Neuron (in vitro differentiated cells): ENCODE results near the gene SLC22A5.

Experiments
- H2AFZ ChIP-seq: one replicate; pipeline ENCODE4 v1.6.1; 2013; ENCODE audit warnings: low read depth, mild to moderate bottlenecking, inconsistent platforms, low read length, moderate library complexity
- H3K27me3 ChIP-seq: one replicate; pipeline ENCODE4 v1.6.1; 2013; ENCODE audit warnings: low read length; ENCODE audit not compliant: insufficient read depth
- H3K36me3 ChIP-seq: one replicate; pipeline ENCODE4 v1.6.1; 2013; ENCODE audit warnings: low read length; ENCODE audit not compliant: insufficient read depth
- H3K4me1 ChIP-seq: one replicate; pipeline ENCODE4 v1.6.1; 2013; ENCODE audit warnings: low read length; ENCODE audit not compliant: insufficient read depth
- H3K4me3 ChIP-seq: 2 replicates; pipeline ENCODE4 v1.5.1; 2013; ENCODE audit warnings: mild to moderate bottlenecking, low read length, moderate library complexity
- H3K9me3 ChIP-seq: one replicate; pipeline ENCODE4 v1.6.1; 2013; ENCODE audit warnings: low read length

SLC22A5 gene

DNA sequence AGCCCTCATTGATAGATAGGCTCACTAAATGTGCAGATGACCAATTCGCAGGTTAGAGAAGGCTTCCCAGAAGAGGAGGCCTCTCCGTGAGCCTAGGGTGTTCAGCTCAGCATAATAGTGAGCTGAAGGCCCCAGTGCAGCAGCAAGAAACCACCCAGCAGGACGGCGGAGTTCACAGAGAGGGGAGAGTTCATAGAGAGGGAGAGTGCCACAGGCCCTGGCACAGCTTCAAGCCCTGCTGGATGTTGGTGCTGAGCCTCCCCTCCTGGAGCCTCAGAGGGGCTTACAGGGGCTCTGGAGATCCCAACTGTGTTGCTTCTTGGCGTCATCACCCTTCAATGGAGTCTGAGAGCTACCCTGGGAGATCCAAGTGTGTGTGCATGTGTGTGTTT lies 2.1 kb downstream of the SLC22A5 start:
- Histone ChIP-seq H3K9me3 (no peaks in the 10 kb centered on the region), H3K4me1 (no peaks in the 10 kb centered on the region), H3K36me3 (no peaks in the 10 kb centered on the region), H3K27me3 (peaks cover 9% of the 10 kb centered on the region), H3K4me3 (no peak overlapping the region), H2AFZ (no peak overlapping the region)

DNA sequence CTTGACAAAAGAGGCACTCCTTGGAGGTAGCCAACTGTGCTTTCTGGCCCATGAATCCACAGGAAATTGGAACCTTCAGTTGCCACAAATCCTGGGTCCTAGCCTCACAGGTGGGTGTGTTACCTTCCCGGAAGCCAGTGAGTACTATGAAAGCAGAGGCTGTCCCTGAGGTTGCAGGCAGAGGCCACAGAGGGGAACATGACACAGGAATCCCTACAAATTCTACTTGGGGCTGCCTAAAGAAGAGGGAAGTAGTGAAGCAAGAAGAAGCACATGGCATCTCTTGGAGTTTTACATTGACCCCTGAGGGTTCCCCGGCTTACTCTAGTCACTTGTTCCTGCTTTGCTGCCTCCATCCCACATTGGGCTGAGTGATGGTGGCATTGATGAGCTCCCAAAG lies 2.6 kb downstream of the SLC22A5 start:
- H3K4me1 ChIP-seq: no peaks in the 10 kb centered on the region
- no peak overlapping the region for H2AFZ ChIP-seq
- peaks cover 9% of the 10 kb centered on the region for H3K27me3 ChIP-seq
- H3K9me3 ChIP-seq: no peaks in the 10 kb centered on the region
- H3K36me3 ChIP-seq: no peaks in the 10 kb centered on the region
- H3K4me3 ChIP-seq: no peak overlapping the region

DNA sequence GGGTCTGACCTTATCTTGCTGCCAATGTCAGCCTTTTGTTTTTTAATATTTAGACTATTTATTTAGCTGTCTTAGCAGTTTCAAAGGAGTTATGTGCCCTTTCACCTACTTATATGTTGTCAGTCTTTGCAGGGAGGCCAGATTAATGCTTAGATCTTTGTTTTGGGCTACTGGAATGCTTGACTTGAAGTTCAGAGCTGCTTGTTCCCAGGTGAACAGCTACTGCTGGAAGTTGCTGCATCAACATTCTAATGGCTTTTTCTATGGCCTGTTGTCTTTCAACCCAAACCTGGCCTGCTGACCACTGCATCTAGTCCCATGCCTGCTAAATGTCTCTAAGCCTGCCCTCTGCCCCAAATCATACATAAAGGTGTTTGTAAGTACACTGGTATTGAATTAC lies 3.0 kb downstream of the SLC22A5 start:
- Histone ChIP-seq H2AFZ (no peak overlapping the region), H3K9me3 (no peaks in the 10 kb centered on the region), H3K36me3 (no peaks in the 10 kb centered on the region), H3K4me1 (no peaks in the 10 kb centered on the region), H3K27me3 (peaks cover 9% of the 10 kb centered on the region), H3K4me3 (no peak overlapping the region)

DNA sequence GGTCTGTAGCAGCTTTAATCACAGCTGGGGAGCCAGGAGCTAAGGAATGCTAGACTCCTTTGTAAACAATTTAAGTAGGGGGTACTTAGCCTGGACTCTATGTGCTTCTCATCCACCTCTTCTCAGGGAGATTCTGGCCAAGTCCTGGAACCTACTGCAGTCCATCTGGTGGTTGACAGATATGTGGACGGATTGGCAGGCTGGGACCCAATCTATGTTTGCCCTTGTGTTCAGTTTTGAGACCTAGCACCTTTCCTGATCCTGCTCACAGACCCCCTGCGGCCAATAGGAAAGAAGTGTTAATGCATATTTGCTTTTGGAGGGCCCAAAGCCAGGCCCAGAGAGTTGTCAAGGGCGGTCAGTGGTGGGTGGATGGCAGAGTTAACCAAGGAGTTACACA lies 6.4 kb downstream of the SLC22A5 start:
- no peaks in the 10 kb centered on the region for H3K36me3 ChIP-seq
- H3K9me3 ChIP-seq: no peaks in the 10 kb centered on the region
- no peak overlapping the region for H3K4me3 ChIP-seq
- H3K4me1 ChIP-seq: no peaks in the 10 kb centered on the region
- peaks cover 10% of the 10 kb centered on the region for H3K27me3 ChIP-seq
- no peak overlapping the region for H2AFZ ChIP-seq

DNA sequence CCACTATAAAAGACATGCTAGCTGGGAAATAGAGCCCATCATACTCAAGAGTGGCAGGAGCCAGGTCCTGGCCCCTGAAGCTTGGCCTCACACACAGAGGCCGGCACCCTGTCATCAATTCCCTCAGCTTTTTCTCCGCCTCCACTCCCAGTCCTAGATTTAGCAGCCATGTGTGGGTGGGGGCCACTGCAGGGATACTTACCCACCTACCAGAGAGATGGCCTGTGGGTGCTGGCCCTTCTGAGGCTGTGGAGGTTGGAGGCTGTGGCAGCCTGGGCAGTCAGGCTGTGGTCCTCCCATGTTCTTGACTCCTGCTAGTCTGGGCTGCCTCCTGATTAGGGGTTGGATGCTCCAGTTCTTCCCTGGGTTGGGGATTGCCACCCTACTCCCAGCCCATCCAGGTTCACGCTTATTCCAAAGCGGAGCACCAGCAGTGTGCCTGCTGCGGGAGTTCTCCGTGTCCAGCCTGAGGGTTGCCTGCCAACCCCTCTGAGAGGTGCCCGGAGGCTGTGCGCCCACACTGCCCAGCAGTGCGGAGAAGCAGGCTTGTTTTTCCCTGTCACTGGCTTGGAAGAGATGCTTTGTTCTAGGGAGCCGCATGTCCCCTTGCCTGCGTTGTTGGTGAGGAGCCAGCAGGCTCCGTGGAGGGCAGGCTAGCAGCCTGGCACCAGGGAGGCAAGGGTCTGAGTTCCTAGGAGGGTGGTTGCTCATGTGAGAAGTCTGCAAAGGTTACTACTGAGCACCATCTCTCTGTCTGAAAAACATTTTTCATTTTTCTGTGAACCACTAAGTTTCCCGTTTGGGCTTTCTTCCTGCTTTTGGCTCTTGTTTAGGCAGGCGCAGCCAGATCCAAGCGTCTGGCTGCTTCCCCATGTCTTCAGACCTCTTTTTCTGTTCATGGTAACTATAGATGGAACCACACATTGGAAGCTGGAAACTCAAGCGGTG lies 7.5 kb downstream of the SLC22A5 start:
- no peaks in the 10 kb centered on the region for H3K36me3 ChIP-seq
- H2AFZ ChIP-seq: no peak overlapping the region
- H3K4me3 ChIP-seq: no peak overlapping the region
- no peaks in the 10 kb centered on the region for H3K9me3 ChIP-seq
- peaks cover 8% of the 10 kb centered on the region for H3K27me3 ChIP-seq
- H3K4me1 ChIP-seq: no peaks in the 10 kb centered on the region

DNA sequence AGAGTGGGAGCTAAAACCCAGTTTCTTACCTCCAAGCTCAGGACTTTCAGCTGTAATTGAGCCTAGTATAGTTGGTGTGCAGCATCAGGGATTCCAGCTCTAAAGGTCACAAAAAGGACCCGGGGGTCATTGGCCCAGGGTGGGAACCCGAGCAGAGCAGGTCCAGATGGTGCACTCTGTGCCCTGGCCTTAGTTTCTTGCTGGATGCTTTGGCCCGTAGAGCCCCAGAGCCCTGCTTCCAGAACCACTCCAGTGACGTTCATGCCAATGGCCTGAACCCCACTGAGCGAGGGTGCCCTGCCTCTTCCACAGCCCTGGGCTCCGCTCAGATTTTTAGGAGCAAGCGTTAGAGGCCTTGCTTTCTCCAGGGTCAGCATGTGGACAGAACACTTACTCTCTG lies 8.2 kb downstream of the SLC22A5 start:
- Histone ChIP-seq H3K4me3 (no peak overlapping the region), H3K27me3 (peaks cover 6% of the 10 kb centered on the region), H3K9me3 (no peaks in the 10 kb centered on the region), H3K36me3 (no peaks in the 10 kb centered on the region), H2AFZ (no peak overlapping the region), H3K4me1 (no peaks in the 10 kb centered on the region)

DNA sequence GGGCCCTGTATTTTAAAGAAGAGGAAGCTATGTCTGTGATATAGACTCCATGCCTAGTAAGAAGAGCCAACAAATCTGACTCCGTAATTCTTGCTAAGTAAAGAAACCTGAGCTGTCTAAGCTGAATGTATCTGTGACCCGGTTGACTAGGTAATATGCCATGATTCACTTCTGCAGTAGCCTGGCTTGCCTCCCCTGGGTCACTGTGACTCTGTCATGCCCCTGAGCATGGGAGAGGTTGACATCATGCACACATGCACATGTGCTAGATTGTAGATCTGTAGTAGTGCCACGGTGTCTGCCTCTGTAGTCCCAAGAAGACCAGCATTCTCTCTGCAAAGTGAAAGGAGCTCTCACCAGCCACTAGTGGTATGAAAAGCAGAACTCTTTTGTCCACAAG lies 9.1 kb downstream of the SLC22A5 start:
- Histone ChIP-seq H2AFZ (no peak overlapping the region), H3K9me3 (no peaks in the 10 kb centered on the region), H3K4me3 (no peak overlapping the region), H3K27me3 (peaks cover 6% of the 10 kb centered on the region), H3K4me1 (no peaks in the 10 kb centered on the region), H3K36me3 (no peaks in the 10 kb centered on the region)

DNA sequence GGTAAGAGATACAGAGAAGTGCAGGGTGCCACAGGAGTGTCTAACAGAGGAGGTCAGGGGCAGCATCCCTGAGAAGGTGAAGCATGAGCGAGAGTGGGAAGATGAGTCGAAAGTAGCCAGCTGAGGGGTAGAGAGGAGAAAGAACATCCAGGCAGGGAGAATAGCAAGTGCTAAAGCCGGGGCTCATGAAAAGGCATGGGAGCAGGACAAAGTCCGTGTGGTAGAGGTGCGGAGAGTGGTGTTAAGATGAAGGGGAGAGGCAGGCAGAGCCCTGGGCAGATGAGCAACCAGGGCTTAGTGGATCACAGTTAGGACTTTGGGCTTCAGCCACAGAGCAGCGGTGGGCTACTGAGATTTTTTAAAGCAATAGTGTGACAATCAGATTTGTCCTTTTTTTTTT lies 10.5 kb downstream of the SLC22A5 start:
- Histone ChIP-seq H3K4me3 (no peak overlapping the region), H3K9me3 (no peaks in the 10 kb centered on the region), H3K36me3 (no peaks in the 10 kb centered on the region), H2AFZ (no peak overlapping the region), H3K27me3 (peaks cover 6% of the 10 kb centered on the region), H3K4me1 (no peaks in the 10 kb centered on the region)

DNA sequence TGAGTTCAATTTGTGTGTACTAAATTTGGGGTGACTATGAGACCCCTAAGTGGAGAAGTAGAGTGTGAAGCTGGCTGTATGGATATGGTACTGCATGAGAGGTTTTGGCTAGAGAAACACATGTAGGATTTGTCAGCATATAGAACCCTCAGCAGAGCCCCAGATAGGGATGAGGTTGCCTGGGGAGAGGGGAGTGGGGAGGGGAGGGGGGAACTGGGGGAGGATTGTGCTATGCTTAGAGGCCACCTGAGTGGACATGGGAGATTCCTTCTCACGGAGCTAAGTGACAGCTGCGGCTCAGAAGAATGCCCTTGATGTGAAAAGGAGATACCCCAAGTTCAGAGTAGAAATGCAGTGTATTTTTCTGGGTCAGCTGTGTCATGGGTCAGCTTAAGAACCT lies 11.2 kb downstream of the SLC22A5 start:
- H3K9me3 ChIP-seq: no peaks in the 10 kb centered on the region
- no peak overlapping the region for H3K4me3 ChIP-seq
- H3K4me1 ChIP-seq: no peaks in the 10 kb centered on the region
- peaks cover 6% of the 10 kb centered on the region for H3K27me3 ChIP-seq
- H3K36me3 ChIP-seq: no peaks in the 10 kb centered on the region
- H2AFZ ChIP-seq: no peak overlapping the region

DNA sequence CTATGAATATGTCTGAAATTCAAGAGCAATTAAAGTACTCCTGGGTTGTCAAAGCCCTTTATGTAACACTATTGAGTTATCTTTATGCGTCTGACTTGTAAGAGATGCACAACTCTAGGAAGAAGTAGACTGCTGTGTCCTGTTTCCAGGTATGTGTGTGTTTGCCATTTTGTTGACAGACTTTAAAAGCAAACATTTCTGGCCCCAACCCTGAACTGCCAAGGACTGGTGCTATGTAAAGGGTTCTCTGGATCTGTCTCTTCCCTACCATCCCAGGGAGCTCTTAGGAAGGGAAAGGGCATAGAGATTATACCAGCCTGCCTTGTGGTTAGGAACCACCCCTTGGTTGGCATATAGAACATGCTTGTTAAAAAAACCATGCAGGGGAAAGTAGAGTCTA lies 12.1 kb downstream of the SLC22A5 start:
- Histone ChIP-seq H2AFZ (no peak overlapping the region), H3K4me1 (no peaks in the 10 kb centered on the region), H3K27me3 (peaks cover 6% of the 10 kb centered on the region), H3K9me3 (no peaks in the 10 kb centered on the region), H3K36me3 (no peaks in the 10 kb centered on the region), H3K4me3 (no peak overlapping the region)

DNA sequence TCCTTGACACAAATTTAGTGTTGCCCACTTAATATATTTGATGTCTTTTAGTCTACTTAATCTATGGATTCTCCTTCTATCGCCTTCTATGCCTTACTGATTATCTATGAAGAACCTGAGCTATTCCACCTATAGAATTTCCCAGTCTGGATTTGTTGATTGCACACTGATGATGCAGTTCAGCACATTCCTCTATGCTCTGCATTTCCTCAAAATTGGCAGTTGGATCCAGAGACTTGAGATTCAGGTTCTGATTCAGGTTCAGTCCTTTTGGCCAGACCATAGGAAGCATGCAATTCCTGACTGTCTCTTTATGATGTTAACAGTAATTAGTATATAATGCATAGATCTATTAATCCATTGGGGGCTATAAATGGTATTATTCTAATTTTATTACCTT lies 13.8 kb downstream of the SLC22A5 start:
- Histone ChIP-seq H3K36me3 (no peaks in the 10 kb centered on the region), H3K4me3 (no peak overlapping the region), H3K4me1 (no peaks in the 10 kb centered on the region), H3K9me3 (no peaks in the 10 kb centered on the region), H3K27me3 (peaks cover 1% of the 10 kb centered on the region), H2AFZ (no peak overlapping the region)

DNA sequence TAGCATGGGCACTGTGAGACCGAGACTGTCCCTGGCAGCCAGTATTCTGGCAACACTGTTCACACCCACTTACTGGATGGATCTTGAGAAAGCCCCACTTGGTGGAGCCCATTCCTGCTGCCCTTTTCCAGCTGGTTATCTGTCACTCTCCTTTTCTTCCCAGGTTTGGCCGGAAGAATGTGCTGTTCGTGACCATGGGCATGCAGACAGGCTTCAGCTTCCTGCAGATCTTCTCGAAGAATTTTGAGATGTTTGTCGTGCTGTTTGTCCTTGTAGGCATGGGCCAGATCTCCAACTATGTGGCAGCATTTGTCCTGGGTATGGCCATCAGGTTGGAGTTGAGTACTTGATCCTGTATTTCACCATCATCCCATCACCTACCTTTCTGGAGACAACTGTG lies 14.5 kb downstream of the SLC22A5 start:
- H3K27me3 ChIP-seq: no peaks in the 10 kb centered on the region
- no peak overlapping the region for H3K4me3 ChIP-seq
- H3K4me1 ChIP-seq: no peaks in the 10 kb centered on the region
- H3K36me3 ChIP-seq: no peaks in the 10 kb centered on the region
- H2AFZ ChIP-seq: no peak overlapping the region
- H3K9me3 ChIP-seq: no peaks in the 10 kb centered on the region

DNA sequence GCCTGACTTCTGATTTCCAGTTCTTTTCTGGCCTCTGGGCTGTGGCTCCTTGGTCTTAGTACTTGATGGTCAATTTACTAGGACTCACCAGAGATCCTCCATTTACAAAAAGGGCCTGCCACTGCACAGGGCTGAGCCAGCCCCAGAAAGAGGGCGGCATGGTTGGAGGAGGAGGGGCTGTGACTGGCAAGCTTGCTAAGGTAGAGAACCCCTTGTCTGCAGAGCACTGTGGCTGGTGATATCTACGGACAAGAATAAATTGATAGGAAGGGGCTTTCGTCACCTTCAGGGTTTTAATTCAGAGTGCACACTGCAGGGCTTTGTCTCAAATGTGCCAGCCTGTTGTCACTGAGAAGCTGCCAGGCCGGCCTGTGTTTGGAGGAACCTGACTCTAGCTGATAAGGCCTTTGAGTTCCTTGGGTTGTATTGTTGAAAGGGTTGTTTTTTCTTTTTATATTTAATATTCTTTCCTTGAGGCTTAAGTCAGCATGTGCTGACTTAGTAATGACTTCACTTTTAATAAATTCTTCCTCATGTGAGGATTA lies 15.1 kb downstream of the SLC22A5 start:
- H3K36me3 ChIP-seq: no peaks in the 10 kb centered on the region
- no peaks in the 10 kb centered on the region for H3K9me3 ChIP-seq
- H3K27me3 ChIP-seq: no peaks in the 10 kb centered on the region
- H2AFZ ChIP-seq: no peak overlapping the region
- no peak overlapping the region for H3K4me3 ChIP-seq
- no peaks in the 10 kb centered on the region for H3K4me1 ChIP-seq
